Left lung (tissue), 10 donors: ENCODE measurements around the gene SP140. TPM values are rescaled to one million over a fixed set of nuclear protein-coding genes. Genes with fewer than 3 reads are reported as not detected.

Experiments used
- ATAC-seq: fragments of 200-7000 bp; cut with Tn5 transposase; one replicate; pipeline ENCODE4 v1.9.1; 2020; ENCODE audit warnings: moderate library complexity
- DNase-seq, 4 donors: peaks; one replicate each; pipeline ENCODE4 v3.0.0-alpha.2; 2013 to 2020
- H3K27ac ChIP-seq, 2 donors: fragments of 200-600 bp; sonication (generic) in 1 of 2; one replicate each; pipeline versions ENCODE4 v1.5.0 to v1.8.0; 2020 to 2021
- H3K27me3 ChIP-seq, 2 donors: fragments of 200-600 bp; sonication (generic) in 1 of 2; one replicate each; pipeline versions ENCODE4 v1.5.0 to v1.8.0; 2020 to 2021
- H3K36me3 ChIP-seq, 2 donors: fragments of 200-600 bp; sonication (generic) in 1 of 2; one replicate each; pipeline versions ENCODE4 v1.5.0 to v1.8.0; 2020 to 2021
- H3K4me1 ChIP-seq, 2 donors: fragments of 200-600 bp; one replicate each; pipeline ENCODE4 v1.8.0; 2021
- H3K4me3 ChIP-seq, 2 donors: fragments of 200-600 bp; sonication (generic) in 1 of 2; one replicate each; pipeline versions ENCODE4 v1.5.0 to v1.8.0; 2020 to 2021; ENCODE audit warnings: mild to moderate bottlenecking in 1 of 2
- H3K9me3 ChIP-seq, 2 donors: fragments of 200-600 bp; sonication (generic) in 1 of 2; one replicate each; pipeline versions ENCODE4 v1.5.0 to v1.8.0; 2020 to 2021
- CTCF ChIP-seq, 2 donors: fragments of 200-600 bp; sonication (generic) in 1 of 2; IDR thresholded peaks; one replicate each; pipeline versions ENCODE4 v1.5.0 to v1.8.0; 2021; ENCODE audit warnings: antibody characterized with exemption in 2 of 2
- intact Hi-C, 2 donors: fragments of 100-400 bp; cut with DNase I; formaldehyde crosslinking; loops; one replicate each; pipeline versions ENCODE4 v1.11.2 to v1.14.2; 2022
- polyA plus RNA-seq, 6 donors: library from polyadenylated mRNA; unstranded; fragments of 120-200 nt; gene quantifications; one replicate each; pipeline ENCODE4 v1.2.1, GENCODE V29; 2013; ENCODE audit not compliant: insufficient read length in 6 of 6
- total RNA-seq, 2 donors: library from RNA; stranded (reverse); fragmentation: NEBNext Ultra II Directional; extraction: Animal tissue kit (Norgen Biotek cat#: 25700); gene quantifications; one replicate each; pipeline ENCODE4 v1.2.1, GENCODE V29; 2021
- donor health status: DM: no; HTN: yes; CAD: no.
- donor health status: DM: no; HTN: no; CAD: no.

SP140 gene
- total and polyA plus RNA-seq, 8 donors, result 0.74 to 4.8 (median 1.3) TPM

DNA sequence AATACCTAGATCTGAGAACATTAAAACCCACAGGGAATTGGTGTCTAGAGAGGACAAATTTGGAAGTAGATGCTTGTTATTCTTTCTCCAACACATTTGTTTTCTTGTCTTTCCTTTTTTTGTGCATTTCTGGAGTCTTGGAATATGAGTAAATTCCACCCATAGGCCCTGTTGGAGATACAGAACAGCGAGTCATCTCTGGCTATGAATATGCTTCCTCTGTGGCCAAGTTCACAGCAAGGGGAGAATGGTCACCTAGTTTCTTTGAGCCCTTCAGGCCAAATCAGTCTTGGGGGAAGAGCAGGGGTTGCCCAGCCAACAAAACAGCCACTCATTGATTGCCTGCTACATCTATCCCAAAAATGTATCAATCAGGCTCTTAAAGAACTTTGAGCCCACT, 132.8 kb downstream of the SP140 start:
- no peak for ATAC-seq
- H3K27me3 ChIP-seq, result no peaks in the 10 kb centered on the region
- TF ChIP-seq CTCF (IDR thresholded peaks at IDR 0.05), result no peak
- H3K36me3 ChIP-seq, result peaks cover 0 to 49% of the 10 kb centered on the region in 2 donors
- intact Hi-C loops, result no loop called here
- H3K9me3 ChIP-seq, result no peaks in the 10 kb centered on the region
- no peak for DNase-seq
- peaks cover 0 to 7% of the 10 kb centered on the region in 2 donors for H3K4me1 ChIP-seq
- H3K4me3 ChIP-seq, result no peak overlapping the region
- H3K27ac ChIP-seq, result no peak overlapping the region

DNA sequence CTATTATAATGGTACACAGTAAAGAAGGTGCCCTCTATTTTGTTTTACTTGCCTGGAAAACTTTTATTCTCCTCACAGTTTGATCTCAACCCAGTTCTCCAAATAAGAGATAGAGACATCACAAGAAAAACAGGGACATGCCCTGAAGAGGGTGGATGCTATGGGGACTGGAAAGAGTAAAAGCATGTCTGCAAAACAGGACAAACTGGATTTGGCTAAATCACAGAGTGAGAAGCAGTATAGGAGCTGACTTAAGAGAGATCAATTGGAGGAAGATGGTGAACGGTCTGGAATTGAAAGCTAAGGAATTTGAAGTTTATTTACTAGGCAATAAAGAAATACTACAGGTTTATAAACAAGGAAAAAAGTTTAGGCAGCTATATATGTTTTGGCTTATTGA, 134.5 kb downstream of the SP140 start:
- Histone ChIP-seq H3K4me3 (no peak overlapping the region), H3K9me3 (no peaks in the 10 kb centered on the region), H3K27ac (no peak overlapping the region), H3K36me3 (peaks cover 0 to 54% of the 10 kb centered on the region in 2 donors), H3K4me1 (peaks cover 0 to 7% of the 10 kb centered on the region in 2 donors), H3K27me3 (no peaks in the 10 kb centered on the region)
- no peak for TF ChIP-seq CTCF (IDR thresholded peaks at IDR 0.05)
- DNase-seq, result no peak
- intact Hi-C loops, result no loop called here
- no peak for ATAC-seq

DNA sequence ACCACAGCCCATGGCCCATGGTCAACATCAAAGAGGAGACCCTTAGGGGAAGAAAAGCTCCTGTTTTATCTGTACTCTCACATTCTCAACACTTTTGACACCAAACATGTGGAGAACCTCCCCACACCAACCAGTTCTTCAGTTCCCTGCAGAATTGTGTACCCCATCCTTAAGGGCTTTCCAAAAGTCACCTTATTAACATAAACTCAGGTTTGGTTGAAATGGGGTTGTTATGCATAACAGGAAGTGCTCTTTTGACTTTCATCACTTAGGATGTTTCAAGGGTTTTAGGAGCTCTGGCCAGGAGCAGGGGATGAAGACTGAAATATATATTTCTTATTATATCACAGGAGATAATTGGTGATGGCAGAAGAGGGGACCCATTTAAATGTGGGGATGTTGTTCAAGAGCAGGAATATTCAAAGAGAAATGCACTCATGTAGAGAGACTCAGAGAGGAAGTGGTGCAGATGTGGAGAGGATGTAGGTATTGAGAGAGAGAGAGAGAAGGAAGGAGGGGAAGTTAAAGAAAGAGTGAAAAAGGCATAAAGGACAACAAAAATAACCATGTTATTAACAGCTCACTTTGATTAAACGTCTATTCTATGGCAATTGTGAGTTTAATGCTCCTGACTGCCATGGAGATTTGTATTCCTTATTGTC, 136.6 kb downstream of the SP140 start:
- no peak for TF ChIP-seq CTCF (IDR thresholded peaks at IDR 0.05)
- intact Hi-C loops, result no loop called here
- Histone ChIP-seq H3K36me3 (peaks cover 0 to 61% of the 10 kb centered on the region in 2 donors), H3K9me3 (no peaks in the 10 kb centered on the region), H3K27me3 (no peaks in the 10 kb centered on the region), H3K4me3 (no peak overlapping the region), H3K4me1 (no peaks in the 10 kb centered on the region), H3K27ac (no peak overlapping the region)
- DNase-seq (no peak), ATAC-seq (no peak)

Other genes with a start within 250 kb of the SP140 start
- gene SLC16A14, start 156.8 kb upstream of the SP140 start, total RNA-seq, result 1 to 10 TPM; 3.1 to 5.5 TPM
- gene SLC16A14, start 156.8 kb upstream of the SP140 start, polyA plus RNA-seq, result 10 to 100 TPM in 5 of 6 donors, 1 to 10 TPM in 1; 8.5 to 13.0 (median 11.4) TPM
- 10 to 100 TPM; 22.9 to 37.8 TPM for gene SP110, start 5.8 kb upstream of the SP140 start, total RNA-seq
- 10 to 100 TPM; 35.3 to 48.4 (median 41.7) TPM for gene SP110, start 5.8 kb upstream of the SP140 start, polyA plus RNA-seq
- gene SP140L, start 101.5 kb downstream of the SP140 start, total RNA-seq, result 10 to 100 TPM; 17.1 to 24.9 TPM
- 10 to 100 TPM; 14.7 to 19.8 (median 15.8) TPM for gene SP140L, start 101.5 kb downstream of the SP140 start, polyA plus RNA-seq
- gene SP100, start 190.5 kb downstream of the SP140 start, total RNA-seq, result 100 to 1,000 TPM; 101 to 134 TPM
- gene SP100, start 190.5 kb downstream of the SP140 start, polyA plus RNA-seq, result 10 to 100 TPM; 55.1 to 76.4 (median 59.5) TPM